ENCODE measurements around the gene KAT7.

The KAT7 gene

GRCh38 chr17:49845321-49845720 lies 56.8 kb downstream of the KAT7 start:
- DNase-seq: no peak

GRCh38 chr17:49846938-49847712 lies 58.6 kb downstream of the KAT7 start:
- DNase-seq: no peak

- DNase-seq: no peak
Observed at GRCh38 chr17:49848019-49848473, 59.6 kb downstream of the KAT7 start, which contains the start of gene TAC4. Gene TAC4, minus strand, starts transcription at chr17:49848069. Its CDS starts 52 bp downstream, at chr17:49848017.

- no peak for DNase-seq
Observed at GRCh38 chr17:49848739-49849138, 60.3 kb downstream of the KAT7 start.

GRCh38 chr17:49850218-49850610 lies 61.7 kb downstream of the KAT7 start:
- DNase-seq: no peak

- DNase-seq: no peak
Observed at GRCh38 chr17:49850772-49851386, 62.4 kb downstream of the KAT7 start.

GRCh38 chr17:49851387-49852291 lies 63.2 kb downstream of the KAT7 start:
- no peak for DNase-seq

- no peak for DNase-seq
Observed at GRCh38 chr17:49853470-49854015, 65.1 kb downstream of the KAT7 start.

GRCh38 chr17:49854126-49854525 lies 65.6 kb downstream of the KAT7 start:
- no peak for DNase-seq

GRCh38 chr17:49858796-49859195 lies 70.3 kb downstream of the KAT7 start:
- DNase-seq: no peak

- no peak for DNase-seq
Observed at GRCh38 chr17:49859991-49860953, 71.8 kb downstream of the KAT7 start.

- DNase-seq: peak; percentile 12 to 38
Observed at GRCh38 chr17:49861150-49861884, 72.8 kb downstream of the KAT7 start.

- DNase-seq: no peak
Observed at GRCh38 chr17:49862781-49863331, 74.4 kb downstream of the KAT7 start.

GRCh38 chr17:49866019-49866380 lies 77.5 kb downstream of the KAT7 start:
- no peak for DNase-seq

- DNase-seq: no peak
Observed at GRCh38 chr17:49866882-49867413, 78.5 kb downstream of the KAT7 start.

GRCh38 chr17:49869038-49869374 lies 80.5 kb downstream of the KAT7 start:
- DNase-seq: no peak

GRCh38 chr17:49870298-49870697 lies 81.8 kb downstream of the KAT7 start:
- no peak for DNase-seq

- DNase-seq: no peak
Observed at GRCh38 chr17:49871211-49871610, 82.7 kb downstream of the KAT7 start.

- DNase-seq: no peak
Observed at GRCh38 chr17:49872754-49873377, 84.4 kb downstream of the KAT7 start.

- no peak for DNase-seq
Observed at GRCh38 chr17:49873466-49873865, 85.0 kb downstream of the KAT7 start.

All from SW 1271 (cell line).